GM12865 (cell line): ENCODE data around the gene SUGCT.

Experiments used
- DNase-seq: peaks from one replicate; pipeline ENCODE4 v3.0.0; 2010; ENCODE audit warnings: low read depth
- H3K4me3 ChIP-seq: 2 replicates; pipeline ENCODE4 v1.5.1; 2011; ENCODE audit warnings: mild to moderate bottlenecking, low read depth, low read length, control low read depth
- TF ChIP-seq, protein P1 (sequence below): IDR thresholded peaks from 2 replicates; pipeline ENCODE4 v1.5.1; 2011; ENCODE audit warnings: low read length, control low read depth, low read depth, inconsistent platforms; ENCODE audit not compliant: insufficient read depth; ENCODE audit errors: missing control alignments

Gene SUGCT

DNA sequence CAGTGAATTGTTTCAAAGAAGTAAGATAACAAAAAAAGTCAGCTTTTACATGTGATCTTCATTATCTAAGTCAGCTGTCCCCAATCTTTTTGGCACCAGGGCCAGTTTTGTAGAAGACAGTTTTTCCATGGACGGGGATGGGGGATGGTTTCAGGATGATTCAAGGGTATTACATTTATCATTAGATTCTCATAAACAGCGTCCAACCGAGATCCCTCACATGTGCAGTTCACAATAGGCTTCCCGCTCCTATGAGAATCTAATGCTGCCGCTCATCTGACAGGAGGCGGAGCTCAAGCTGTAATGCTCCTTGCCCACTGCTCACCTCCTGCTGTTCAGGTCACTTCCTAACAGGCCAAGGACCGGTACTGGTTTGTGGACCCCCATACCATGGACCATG, 607.5 kb downstream of the SUGCT start:
- H3K4me3 ChIP-seq = no peak overlapping the region
- no peak for DNase-seq
- TF ChIP-seq, protein P1, sequence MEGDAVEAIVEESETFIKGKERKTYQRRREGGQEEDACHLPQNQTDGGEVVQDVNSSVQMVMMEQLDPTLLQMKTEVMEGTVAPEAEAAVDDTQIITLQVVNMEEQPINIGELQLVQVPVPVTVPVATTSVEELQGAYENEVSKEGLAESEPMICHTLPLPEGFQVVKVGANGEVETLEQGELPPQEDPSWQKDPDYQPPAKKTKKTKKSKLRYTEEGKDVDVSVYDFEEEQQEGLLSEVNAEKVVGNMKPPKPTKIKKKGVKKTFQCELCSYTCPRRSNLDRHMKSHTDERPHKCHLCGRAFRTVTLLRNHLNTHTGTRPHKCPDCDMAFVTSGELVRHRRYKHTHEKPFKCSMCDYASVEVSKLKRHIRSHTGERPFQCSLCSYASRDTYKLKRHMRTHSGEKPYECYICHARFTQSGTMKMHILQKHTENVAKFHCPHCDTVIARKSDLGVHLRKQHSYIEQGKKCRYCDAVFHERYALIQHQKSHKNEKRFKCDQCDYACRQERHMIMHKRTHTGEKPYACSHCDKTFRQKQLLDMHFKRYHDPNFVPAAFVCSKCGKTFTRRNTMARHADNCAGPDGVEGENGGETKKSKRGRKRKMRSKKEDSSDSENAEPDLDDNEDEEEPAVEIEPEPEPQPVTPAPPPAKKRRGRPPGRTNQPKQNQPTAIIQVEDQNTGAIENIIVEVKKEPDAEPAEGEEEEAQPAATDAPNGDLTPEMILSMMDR = no peak

DNA sequence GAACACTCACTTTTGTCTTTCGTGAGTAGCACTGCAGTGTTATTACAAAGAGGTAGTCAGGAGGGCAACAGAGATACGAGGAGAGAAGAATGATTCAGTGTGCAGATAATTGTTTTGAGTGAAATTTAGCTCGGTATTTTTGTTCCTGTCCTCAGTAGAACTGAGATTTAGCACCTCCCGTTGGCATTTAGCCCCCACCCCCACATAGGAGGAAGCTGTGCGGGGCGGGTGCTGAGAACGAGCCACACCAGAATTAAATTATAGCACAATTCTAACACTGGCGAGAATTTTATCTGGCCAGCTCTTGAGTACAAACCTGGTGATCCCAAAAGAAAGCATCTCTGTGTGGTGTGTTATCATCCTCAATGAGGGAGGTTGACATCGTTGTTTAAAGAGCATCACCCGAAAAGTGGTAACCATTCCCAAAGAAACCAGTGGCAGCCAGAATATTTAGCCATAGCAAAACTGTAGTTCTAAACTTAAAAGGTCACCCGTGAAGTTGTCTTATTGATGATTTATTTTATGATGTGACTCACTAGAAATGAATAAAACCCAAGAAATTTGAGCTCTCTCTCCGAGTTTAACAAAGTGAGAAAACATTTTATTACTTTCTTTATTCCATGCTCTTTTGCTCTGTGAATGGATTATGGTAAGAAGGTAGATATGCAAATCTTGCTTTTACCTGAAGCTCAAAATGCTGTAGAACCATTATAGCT, 612.2 kb downstream of the SUGCT start:
- no peak overlapping the region for H3K4me3 ChIP-seq
- no peak for DNase-seq
- TF ChIP-seq, protein P1 = no peak

DNA sequence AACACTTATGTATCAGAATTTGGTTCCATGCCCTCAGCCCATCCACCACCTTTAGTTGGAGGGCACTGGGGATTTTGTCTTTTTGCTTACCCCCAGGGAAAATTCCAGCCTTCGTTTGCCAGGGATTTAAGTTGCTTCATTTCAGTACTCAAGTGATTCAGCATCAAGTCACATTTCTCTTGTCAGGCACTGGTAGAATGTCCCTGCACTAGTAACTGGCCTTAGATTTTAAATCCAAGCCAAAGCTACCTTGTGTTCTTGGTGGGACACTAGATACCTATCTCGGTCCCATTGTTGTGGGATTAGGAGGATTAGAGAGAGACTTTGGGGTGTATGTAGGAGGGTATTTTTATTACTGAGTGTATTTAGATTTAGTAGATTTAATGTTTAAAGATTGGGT, 613.1 kb downstream of the SUGCT start:
- TF ChIP-seq, protein P1 = no peak
- DNase-seq = no peak
- H3K4me3 ChIP-seq = no peak overlapping the region

DNA sequence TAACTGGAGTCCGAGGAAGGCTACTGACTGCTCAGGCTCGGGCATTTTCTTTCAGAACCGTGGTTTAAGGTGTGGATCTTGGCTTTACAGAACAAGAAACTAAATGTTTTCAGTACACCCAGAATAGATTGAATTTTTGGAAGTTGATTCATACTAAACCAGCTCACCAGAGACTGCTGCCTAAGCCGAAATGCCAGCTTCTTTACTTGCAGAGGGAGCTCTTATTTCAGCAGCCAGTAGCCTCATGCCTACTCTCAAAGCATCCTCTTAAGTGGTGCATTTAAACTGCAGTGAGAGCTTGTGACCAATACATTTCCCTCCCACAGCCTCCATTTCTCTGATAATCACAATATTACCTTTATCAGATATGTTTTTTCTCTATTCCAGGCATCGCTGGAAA, 615.1 kb downstream of the SUGCT start:
- TF ChIP-seq, protein P1 = no peak
- DNase-seq = no peak
- H3K4me3 ChIP-seq = no peak overlapping the region

DNA sequence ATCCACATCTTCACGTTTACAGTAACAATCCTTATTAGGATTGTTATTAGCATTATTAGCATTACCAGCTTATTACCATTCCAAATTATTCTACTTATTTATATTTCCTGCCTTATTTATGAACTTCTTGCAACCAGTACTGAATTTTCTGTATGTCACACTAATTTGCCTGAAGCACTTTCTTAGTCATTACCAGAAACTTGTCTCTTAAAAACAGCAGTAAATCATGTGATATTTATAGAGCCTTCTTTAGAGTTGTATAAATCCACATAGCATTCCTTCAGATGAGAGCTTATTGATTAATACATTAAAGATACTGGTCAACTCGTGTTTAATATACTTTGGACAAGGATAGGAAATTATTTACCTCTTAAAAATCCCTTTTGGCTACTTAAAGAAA, 618.6 kb downstream of the SUGCT start:
- TF ChIP-seq, protein P1 = no peak
- H3K4me3 ChIP-seq = no peak overlapping the region
- no peak for DNase-seq

DNA sequence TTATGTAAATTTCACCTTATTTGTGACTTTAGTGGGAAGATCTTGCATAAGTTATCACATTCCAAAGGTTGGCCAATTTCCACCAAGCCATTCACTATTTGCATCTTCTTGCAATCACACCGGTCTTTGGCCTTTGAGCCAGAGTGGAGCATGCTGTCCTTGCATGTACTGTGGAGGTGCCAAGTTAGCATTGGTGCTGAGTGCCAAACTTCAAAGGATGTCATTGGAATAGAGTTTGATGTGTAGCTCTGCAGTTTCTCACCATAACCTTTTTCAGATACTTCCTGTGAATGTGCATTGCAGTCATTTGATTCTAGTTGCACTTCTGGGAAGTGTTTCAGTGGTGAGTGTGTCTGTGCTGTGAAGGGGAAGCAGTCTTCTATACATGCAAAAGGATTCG, 620.6 kb downstream of the SUGCT start:
- no peak overlapping the region for H3K4me3 ChIP-seq
- no peak for DNase-seq
- TF ChIP-seq, protein P1 = no peak

DNA sequence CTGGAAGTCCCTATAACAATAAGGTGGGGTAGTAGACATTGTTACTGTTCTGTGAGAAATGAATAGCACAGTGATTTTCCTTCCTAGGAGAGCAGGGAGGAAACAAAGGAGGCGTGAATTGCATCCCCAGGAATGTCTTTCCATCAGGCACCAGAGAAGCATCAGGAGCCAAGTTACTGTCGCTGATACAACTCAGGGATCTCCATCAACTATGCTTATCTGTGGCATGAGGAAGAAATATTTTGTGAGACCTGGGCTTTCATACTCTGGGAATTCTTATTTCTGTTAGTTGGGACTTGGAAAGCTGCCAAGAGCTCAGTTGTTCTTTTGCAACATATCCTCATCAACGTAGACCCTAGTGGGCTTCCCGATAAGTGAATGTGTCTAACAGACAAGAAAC, 622.3 kb downstream of the SUGCT start:
- TF ChIP-seq, protein P1 = no peak
- H3K4me3 ChIP-seq = no peak overlapping the region
- no peak for DNase-seq
